Aortic smooth muscle cell (primary cell): ENCODE results near the gene PGAP2. TPM values are rescaled to one million over a fixed set of nuclear protein-coding genes. Genes with fewer than 3 reads are reported as not detected.

ENCODE experiments used
- total RNA-seq: library from RNA; depleted of rRNA; stranded (reverse); fragments of >200 nt; gene quantifications from 2 replicates; pipeline ENCODE4 v1.2.3, GENCODE V29; 2014

Gene PGAP2
- 11.1 and 13.0 TPM in 2 replicates for total RNA-seq

GRCh38 chr11:3807909-3808860, at the start of gene PGAP2:
TSS of gene PGAP2 (plus strand) at chr11:3808560. CDS start at chr11:3811260, 2,700 bp downstream.

GRCh38 chr11:3797329-3798090, 10.8 kb upstream of the PGAP2 start, which contains the start of gene NUP98:
TSS of gene NUP98 (minus strand) at chr11:3797554. CDS start at chr11:3782117, 15,437 bp downstream.

GRCh38 chr11:3840870-3841425, 32.6 kb downstream of the PGAP2 start, which contains the start of gene RHOG:
TSS of gene RHOG (minus strand) at chr11:3840959. CDS start at chr11:3828138, 12,821 bp downstream.

GRCh38 chr11:3854977-3855807, 46.8 kb downstream of the PGAP2 start, which contains the start of gene STIM1:
TSS of gene STIM1 (plus strand) at chr11:3855664. CDS start at chr11:3856271, 607 bp downstream.

Other genes starting within 250 kb of the PGAP2 start
- gene ART5, start 166.6 kb upstream of the PGAP2 start, total RNA-seq: not detected in 2 replicates
- not detected in 2 replicates for gene ART1, start 163.4 kb upstream of the PGAP2 start, total RNA-seq
- 0.31 and 0.66 TPM in 2 replicates for gene CHRNA10, start 137.2 kb upstream of the PGAP2 start, total RNA-seq
- 74.3 and 104 TPM in 2 replicates for gene NUP98, start 11.0 kb upstream of the PGAP2 start, total RNA-seq
- 9.0 and 9.9 TPM in 2 replicates for gene RHOG, start 32.4 kb downstream of the PGAP2 start, total RNA-seq
- 51.0 TPM in 2 replicates for gene STIM1, start 47.1 kb downstream of the PGAP2 start, total RNA-seq